ENCODE results near the gene KCNF1.
"Not testable (repeated sequence)": the region's sequence is repeated elsewhere in the genome, so short reads cannot be mapped to it uniquely, and the experiment has no call there.

The KCNF1 gene

DNA sequence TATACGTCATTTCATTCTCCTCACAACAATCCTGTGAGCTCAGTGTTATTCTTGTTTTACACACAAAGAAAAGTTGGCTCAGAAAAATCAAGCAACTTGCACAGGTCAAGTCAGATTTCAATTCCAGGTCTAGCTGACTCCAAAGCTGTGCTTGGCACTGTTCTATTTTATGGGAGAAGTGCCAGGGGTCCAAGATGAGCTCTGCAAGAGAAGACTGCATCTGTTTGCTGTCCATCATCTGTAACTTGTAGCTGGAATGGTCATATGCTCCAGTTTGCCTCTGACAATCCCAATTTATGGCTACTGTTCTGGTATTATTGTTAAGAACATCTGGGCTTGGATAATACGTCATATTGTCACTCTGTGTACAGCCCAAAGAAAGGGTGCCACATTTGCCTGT, 28.9 kb downstream of the KCNF1 start:
- DNase-seq (ENCODE audit: low spot score) (no peak), FAIRE-seq (no peak)

DNA sequence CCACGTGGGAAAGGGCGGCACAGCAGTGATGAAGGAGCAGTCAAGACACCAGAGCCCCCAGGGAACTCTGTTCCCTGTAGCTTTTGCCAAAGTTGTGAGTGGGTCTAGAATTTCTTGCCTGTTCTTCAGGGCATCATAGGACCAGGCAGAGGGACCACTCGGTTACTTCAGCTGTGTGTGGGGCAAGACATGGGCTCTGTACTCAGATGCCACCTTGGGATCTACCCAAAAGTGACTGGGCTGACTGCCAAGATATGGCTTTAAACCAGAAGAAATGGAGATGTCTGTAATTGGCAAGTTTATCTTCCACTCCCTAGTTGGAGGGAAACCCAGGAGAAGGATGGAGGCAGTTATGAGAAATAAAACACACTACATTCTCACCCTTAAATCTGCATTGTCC, 29.6 kb downstream of the KCNF1 start:
- no peak for DNase-seq (ENCODE audit: low spot score)
- FAIRE-seq, result no peak

DNA sequence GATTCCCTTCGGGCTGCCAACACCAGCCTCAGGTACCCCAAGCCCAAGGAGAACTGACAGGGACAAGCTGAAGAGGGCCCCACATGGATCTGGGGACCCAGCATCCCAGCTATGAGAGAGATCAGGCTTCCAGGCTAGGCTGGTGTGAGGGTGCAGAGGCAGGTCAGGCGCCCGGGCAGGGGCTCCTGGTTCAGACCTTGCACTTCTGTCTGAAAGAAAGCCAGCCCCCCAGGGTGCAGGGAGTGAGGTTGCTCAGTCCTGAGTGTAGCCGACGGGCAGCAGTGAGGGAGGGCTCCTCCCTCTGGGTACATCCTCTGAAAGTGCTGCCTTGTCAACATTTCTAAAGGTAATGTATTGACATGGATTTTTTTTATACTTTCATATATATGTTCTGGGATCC, 33.1 kb downstream of the KCNF1 start:
- no peak for FAIRE-seq

DNA sequence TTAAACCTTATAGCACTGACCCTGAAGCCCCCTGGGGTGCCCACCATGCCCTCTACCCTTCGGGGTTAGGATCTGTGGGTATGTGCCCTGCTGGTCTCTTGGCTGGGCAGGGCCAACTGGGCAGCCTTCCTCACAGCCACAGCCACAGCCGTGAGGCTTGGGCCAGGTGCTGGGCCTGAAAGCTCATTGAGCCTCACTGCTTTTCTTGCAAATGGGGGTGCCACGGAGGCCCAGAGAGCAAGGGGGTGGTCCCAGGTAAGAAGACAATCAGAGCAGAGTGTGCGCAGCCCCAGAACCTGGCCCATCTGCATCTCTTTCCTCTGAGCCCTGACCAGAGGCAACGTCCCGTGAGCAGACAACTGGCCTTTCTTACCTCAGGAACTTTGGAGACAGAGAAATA, 34.7 kb downstream of the KCNF1 start:
- no peak for FAIRE-seq
- no peak for DNase-seq (ENCODE audit: low spot score)

More for the DNA sequence above, 33.1 kb downstream of the KCNF1 start:
- DNase-seq (ENCODE audit: low spot score), result no peak

DNA sequence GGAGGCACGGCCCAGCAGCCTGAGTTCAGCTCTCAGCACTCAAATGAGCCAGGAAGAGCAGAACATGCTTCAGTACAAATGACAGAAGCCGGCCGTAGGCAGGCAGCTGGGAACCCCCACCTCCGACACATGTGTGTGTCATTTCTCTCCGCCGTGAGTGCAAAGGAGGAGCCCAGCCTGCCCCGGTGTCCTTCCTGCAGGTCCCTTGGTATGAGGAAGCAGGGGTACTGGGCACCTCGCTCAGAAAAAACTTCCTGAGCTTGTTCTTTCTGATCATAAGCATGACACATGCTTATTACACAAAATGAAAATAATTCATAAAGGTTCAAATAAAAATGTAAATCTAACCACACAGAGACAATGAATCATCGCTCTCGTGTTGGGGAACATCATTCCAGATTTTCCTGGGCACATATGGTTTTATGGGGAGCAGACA, 35.3 kb downstream of the KCNF1 start:
- no peak for DNase-seq (ENCODE audit: low spot score)
- no peak for FAIRE-seq

DNA sequence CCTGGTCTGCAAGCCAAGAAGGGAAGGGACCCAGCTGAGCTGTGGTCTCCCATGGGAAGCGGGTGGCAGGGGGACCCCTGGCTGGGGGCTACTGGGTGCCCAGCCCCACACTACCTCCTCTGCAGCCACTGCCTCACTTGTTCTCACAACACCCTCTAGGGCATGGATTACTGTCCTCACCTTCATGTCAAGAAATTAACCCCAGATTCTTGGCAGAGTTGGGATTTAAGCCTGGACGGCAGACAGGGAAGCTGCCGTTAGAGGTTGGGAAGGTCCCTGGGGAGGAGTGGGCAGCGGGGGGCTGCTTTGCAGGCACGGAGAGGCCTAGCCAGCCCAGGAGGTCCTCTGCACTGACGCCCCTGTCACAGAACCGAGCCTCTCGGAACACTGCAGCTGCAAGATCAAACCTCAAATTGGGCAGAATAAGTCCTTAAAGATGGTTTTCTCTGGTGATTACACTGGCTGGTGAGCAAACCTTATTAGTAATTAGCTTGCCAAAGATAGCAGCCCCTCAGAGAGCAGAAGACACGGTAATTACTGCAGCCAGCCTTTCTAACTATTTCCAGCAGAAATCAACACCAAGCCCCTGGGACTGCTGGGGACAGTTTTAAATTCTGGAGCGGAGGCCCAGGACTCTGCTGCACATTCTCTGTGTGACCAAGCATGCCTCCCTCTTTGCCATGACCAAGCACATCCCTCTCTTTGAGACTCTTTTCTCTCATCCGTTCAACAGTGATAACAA, 35.9 kb downstream of the KCNF1 start:
- DNase-seq (ENCODE audit: low spot score) (no peak), FAIRE-seq (no peak)

DNA sequence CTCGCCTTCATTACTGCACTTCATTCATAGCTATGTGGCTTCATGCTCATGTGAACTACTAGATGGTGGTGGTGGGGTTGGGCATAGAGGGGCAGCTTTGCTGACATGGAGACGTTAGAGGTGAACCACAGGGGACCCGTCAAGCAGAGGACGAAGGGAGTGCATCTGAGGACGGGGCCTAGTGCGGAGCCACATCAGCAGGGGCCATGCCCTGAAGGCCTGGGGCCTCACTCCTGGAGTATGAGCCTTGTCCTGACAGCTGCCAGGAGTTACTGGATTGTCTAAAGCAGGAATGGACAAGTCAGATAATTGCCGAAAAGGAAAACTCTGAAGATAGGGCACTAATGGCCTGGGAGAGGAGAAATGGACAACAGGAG, 36.4 kb downstream of the KCNF1 start:
- FAIRE-seq (no peak), DNase-seq (ENCODE audit: low spot score) (no peak)

DNA sequence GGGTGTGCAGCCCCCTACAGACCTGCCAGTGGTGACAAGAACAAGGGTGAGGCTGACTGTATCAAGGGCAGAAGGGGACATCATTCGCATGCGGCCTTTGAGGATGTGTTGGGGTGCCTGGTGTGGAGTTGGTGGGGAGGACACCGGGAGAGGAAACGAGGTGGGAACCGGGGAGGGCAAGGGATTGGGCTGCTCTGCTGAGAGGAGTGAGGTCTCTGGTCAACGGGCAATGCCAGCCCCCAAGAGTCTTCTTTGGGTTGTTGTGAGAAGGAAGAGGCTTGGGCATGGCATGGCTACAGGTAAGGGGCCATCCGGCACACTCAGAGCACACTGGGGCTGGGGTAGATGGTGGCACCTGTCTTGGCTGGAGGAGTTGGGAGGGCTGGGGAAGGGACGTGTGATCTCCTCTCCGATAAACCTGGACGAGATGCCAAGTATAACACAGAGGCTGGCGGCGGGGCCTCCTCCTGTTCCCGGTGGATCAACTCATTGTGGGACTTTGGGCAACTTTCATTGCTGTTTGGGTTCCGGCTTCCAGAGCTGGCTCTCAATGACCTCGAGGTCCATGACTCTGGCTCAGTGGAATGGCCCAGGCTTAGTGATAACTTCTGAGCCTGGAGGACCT, 37.0 kb downstream of the KCNF1 start:
- FAIRE-seq (no peak), DNase-seq (ENCODE audit: low spot score) (no peak)

DNA sequence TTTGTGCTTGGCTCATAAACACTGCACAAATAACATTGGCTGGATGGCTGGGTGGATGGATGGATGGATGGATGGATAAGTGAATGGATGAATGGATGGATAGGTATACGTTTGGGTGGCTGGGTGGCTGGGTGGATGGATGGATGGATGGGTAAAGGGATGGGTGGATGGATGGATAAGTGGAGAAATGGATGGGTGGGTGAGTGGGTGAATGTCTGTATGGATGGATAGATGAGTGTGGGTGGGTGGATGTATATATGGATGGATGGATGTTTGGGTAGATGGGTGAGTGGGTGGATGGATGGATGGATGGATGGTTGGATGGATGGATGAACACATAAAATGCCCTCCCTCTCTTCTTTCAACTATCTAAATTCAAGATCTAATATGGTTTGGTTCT, 38.1 kb downstream of the KCNF1 start:
- FAIRE-seq, result no peak

DNA sequence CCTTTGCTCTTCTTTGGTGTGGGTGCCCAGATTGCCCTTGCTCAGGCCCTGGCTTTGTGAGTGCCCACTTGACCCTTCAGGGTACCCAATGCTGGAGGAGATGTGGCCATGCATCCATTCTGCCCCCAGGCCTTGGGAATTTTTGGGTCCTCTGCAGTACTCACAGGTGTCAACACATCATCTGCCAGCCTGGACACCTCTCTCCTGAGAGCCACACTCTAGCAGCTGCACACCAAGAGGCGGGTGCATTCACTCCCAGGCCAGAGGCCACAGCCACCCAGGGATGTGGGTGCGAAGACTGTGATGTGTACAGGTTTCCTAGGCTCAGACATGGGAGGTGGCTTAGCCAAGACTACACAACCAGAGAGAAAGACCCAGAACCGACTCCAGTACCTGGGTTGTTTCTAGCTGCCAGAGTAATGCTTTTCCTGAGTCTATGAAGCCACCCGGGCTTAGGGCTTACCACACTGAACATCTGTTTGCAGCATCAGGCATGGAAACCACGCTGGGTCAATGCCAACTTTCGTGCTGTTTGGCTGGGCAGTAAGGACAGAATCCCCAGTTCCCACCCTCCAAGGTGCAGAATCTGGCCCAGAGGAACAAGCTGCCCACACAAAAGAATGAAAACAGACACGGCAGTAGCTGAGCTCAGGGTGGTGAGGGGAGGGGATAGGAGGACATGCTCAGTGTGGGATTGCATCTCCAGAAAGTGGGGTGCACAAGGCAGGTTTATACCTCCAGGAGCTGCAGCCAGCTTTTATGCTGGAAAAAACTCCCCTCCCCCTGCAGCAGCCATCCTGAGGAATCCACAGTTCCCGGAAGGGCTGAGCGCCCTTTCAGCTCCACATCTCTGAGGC, 40.1 kb downstream of the KCNF1 start:
- no peak for DNase-seq (ENCODE audit: low spot score)
- no peak for FAIRE-seq

More for the DNA sequence above, 38.1 kb downstream of the KCNF1 start:
- no peak for DNase-seq (ENCODE audit: low spot score)

DNA sequence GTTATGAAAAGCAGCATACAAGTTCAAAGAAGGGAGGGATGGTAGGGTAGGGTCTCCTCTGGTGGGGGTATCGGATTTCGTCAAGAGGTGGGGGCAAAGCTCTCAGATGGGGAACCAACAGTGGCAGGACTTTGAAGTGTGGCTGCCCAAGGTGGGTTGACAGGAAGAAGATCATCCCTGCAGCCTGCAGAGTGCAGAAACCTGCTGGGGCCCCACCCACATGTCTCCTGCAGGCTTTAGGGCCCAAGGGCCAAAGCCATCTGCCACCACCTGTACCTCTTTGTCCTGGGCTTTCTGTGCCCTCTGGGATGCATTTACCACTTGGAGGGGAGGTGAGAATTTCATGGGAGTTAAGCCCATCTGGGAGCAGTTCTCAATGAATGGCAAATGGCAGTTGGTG, 42.7 kb downstream of the KCNF1 start:
- FAIRE-seq (no peak), DNase-seq (ENCODE audit: low spot score) (no peak)

DNA sequence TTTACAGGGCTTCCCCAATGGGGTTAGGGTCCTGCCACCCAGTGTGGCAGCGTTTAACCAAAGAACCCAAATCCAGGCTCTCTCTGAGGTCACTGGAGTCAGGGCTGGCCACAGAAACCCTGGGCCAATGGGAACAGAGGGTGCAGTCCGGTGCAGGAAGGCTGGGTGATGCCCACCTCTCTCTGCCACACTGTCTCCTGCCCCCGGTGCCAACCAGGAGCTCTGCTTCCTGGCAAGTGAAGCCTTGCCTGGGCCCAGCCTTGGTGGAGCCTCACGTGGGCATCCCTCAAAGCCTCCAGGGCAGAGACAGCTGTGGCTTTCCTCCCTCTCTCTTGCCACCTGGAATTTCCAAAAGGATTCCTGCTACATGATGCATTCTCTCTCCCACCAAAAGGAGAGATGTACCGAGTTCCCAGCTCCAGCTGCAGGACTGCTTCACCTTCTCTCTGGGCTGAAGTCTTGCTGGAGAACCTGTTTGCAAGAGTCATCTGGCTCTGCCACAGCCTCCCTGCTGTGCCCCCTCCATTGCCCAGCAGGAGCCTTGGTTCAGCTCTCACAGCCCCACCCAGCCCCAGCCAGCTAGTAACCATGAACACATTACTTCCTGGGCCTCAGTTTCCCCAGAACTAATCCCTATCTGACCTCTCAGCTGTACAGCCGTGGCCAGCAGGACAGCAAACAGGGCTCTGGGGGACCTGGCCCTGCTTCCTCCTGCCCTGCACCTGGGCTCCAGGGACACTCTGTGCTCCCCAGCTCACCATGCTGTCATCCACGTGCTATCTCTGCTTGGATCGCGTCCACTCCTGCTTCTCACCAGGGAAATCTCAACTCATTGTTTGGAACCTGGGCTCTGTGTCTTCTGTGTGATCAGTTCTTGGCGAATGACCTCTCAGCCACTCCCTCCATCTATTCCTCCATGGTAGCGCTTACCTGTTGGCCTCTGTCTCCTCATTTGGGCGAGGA, 43.4 kb downstream of the KCNF1 start:
- DNase-seq (ENCODE audit: low spot score), result no peak

DNA sequence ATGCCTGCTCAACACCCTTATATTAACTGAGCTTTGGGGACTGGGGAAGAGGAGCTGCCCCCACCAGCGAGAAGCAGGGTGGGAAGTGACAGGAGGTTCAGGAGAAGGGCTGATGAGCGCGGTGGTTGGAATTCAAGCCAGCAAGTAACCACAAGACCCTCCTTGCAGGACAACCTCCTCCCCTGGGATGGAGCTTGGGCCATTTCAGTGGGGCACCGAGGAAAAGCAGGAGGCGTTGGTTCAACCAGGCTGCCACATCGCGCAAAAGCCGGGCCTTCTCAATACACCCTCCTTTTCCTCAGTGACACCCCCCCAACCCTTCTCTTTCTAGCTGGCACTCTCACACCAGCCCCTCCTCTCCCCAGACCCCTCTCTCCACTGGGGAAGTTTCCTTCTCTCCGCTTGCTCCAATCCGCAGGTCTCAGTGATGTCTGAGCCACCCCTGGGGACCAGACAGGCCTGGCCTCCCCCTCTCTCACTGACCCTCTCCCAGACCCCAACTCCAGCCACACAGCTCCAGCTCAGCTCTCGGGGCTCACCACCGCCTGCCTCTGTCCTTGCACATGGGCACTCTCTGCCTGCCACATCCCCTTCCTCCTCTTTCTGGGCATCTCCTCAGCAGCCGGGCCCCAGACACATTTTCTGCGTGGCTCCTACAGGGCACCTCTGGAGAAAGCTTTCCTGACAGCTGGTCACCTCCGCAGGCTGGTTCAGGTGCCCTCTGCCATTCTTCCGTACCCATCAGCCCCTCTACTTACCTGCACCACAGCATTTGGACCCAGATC, 44.5 kb downstream of the KCNF1 start:
- no peak for DNase-seq (ENCODE audit: low spot score)
- FAIRE-seq, result no peak

More for the DNA sequence above, 43.4 kb downstream of the KCNF1 start:
- FAIRE-seq, result no peak

DNA sequence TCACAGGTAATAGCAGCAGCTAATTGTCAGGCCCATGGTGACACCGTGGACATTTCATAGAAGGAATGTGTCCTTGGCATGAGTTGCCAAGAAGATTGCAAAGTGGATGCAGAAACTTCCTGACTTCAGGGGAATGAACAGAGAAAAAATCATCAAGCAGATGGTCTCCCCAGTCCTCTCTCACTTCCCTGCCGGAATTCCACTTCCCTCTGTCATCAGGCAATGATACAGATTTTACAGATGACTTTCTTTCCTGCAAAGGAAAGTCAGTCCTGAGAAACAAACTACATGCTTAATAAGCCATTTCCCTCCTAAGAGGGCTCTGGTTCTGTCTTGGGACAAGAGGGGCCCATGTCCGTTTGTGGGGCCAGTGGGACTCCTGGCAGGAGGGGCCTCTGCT, 45.7 kb downstream of the KCNF1 start:
- no peak for FAIRE-seq
- no peak for DNase-seq (ENCODE audit: low spot score)

DNA sequence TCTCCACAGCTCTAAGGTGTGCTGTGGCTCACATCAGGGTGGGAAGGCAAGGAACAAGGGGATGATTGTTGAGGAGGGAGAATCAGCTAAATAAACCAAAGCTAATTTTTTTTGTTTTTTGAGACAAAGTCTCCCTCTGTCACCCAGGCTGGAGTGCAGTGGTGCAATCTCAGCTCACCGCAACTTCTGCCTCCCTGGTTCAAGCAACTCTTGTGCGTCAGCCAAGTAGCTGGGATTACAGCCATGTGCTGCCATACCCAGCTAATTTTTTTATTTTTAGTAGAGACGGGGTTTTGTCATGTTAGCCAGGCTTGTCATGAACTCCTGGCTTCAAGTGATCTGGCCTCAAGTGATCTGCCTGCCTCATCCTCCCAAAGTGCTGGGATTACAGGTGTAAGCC, 46.7 kb downstream of the KCNF1 start:
- FAIRE-seq; DNase-seq (ENCODE audit: low spot score): not testable (repeated sequence)

DNA sequence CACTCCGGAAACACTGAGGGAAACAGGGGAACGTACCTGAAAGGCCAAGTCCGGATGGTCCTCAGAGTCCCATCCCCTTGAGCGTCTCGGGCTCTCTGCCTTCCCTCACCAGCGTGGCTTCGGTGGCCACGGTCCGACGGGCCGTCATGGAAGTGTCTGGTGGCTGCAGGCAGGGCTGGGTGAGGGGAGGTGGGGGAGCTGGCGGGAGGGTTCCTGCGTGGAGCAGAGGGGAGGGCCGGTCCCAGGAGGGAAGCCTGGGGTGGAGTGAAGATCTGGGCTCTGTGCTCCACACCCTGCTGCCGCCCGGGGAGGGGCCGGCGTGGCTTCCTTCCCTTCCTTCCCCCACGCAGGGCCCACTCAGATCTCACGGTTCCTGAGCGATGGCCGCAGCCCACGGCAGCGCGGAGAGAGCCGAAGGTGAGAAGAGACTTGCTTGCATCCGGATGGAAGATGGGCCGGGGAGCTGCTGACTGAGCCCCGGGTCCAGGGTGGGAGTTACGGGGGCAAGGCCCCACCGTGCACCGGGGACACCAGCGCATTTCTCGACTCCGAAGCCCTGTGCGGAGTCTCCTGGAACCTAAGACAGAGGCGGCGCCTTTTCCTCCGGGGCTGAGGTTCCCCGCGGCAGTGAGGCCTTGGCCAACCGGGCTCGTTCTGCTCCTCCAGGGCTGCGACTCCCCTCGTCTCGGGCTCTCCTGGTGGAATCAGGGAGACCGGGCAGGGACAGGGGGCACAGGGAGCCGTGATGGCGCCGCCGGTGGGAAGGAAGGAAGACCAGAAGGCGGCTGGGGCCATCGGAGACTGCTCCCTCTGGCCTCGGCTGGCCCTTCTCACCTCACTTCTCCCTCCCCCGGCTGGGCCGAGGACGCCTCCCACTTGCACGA, 49.1 kb downstream of the KCNF1 start:
- FAIRE-seq, result no peak
- no peak for DNase-seq (ENCODE audit: low spot score)

DNA sequence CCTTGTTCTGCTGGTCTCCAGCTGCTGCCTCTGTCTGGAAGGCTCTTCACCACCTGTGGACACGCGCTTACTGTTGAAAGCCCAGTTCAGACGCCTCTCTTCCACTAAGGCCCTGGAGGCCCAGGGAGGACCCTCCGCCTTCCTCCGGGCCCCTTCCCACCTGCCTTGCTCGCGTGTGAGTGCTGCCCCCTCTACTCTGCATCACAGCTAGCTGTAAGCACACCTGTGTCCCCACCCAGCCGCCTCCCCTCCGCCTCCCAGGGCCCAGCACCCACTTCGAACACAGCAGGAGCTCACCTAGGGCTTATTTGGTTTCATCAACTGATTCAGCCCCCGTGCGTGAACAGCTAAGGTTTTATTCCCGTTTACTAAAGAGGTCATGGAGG, 49.7 kb downstream of the KCNF1 start:
- no peak for DNase-seq (ENCODE audit: low spot score)
- no peak for FAIRE-seq

DNA sequence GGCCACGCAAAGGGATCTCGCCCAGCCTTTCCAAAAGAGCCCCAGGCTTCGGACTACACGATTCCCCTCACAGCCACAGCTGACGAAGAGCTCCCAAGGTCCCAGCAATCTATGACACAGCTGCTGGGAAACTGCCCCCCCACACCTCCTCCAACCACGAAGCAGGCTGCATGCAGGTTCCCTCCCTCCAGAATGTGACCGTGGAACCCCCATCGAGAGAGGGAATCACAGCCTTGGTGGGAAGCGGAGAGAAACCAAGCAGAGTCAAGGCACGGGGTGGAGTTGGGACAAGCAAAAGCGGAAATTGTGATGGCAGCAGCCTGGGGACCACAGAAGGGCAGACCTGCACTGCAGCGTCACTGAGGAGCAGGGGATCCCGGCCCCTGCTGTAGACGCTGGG, 50.3 kb downstream of the KCNF1 start:
- FAIRE-seq (no peak), DNase-seq (ENCODE audit: low spot score) (no peak)

DNA sequence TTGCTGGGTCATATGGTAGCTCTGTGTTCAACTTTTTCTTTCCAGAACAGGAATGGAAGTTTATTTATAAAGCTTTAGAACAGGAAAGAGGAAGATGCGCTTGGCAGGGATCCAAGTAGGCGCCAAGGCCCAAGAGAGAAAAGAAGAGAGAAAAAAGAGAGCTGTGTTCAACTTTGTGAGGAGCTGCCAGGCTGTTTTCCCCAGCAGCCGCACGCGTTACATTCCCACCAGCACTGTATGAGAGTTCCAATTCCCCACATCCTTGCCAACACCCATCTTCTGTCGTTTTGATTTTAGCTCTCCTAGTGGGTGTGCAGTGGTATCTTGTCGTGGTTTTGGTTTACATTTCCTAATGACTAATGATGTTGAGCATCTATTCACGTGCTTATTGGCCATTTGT, 51.4 kb downstream of the KCNF1 start:
- FAIRE-seq (no peak), DNase-seq (ENCODE audit: low spot score) (no peak)

Data from RCC 7860 (cell line).